Measurements from ENCODE around the gene PGLYRP4.
"Not testable (repeated sequence)": the region's sequence is repeated elsewhere in the genome, so short reads cannot be mapped to it uniquely, and the experiment has no call there.

Gene PGLYRP4

DNA sequence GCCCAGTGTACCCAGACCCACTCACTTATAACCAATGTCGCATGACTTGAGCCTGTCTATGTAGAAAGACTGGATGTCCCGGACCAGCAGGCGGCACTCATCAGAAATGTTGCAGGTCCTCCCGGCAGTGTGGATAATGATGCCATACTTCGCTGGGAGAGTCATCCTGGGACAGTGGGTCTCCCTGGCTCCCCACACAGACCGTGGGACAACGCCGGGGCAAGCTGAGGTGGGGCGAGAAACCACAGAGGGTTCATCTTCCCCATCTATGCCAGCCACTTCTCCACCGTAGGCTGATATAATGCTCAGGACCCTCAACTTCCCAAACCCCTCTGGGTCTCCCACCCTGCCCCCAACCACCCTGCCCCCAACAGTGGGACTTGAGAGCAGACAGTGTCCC lies 8.3 kb downstream of the PGLYRP4 start:
- Histone ChIP-seq H3K9ac (ENCODE audit: low read depth in 1 of 2, low read length in 2 of 2) (no peak overlapping the region), H3K27me3 (ENCODE audit: control insufficient read depth in 1 of 2, insufficient read depth in 2 of 2, low read length in 2 of 2) (peaks cover 0 to 3% of the 10 kb centered on the region in 2 donors)

GRCh38 chr1:153339802-153340201 lies 8.8 kb downstream of the PGLYRP4 start:
- no peaks in the 10 kb centered on the region for H3K36me3 ChIP-seq (ENCODE audit: control insufficient read depth in 1 of 2, insufficient read depth in 2 of 2, low read length in 2 of 2)
- H3K27me3 ChIP-seq (ENCODE audit: control insufficient read depth in 1 of 2, insufficient read depth in 2 of 2, low read length in 2 of 2): peaks cover 0 to 3% of the 10 kb centered on the region in 2 donors
- no peaks in the 10 kb centered on the region for H3K9me3 ChIP-seq (ENCODE audit: control insufficient read depth in 1 of 2, low read length in 2 of 2)
- peaks cover 6 to 14% of the 10 kb centered on the region in 2 donors for H3K4me1 ChIP-seq (ENCODE audit: control insufficient read depth in 1 of 2, insufficient read depth in 2 of 2, low read length in 2 of 2)
- no peak overlapping the region for H3K4me3 ChIP-seq (ENCODE audit: low read depth in 1 of 2, low read length in 2 of 2)
- no peak overlapping the region for H3K27ac ChIP-seq (ENCODE audit: low read depth, low read length)
- no peak overlapping the region for H3K9ac ChIP-seq (ENCODE audit: low read depth in 1 of 2, low read length in 2 of 2)

More for the DNA sequence above, 8.3 kb downstream of the PGLYRP4 start:
- no peak overlapping the region for H3K4me3 ChIP-seq (ENCODE audit: low read depth in 1 of 2, low read length in 2 of 2)
- no peak overlapping the region for H3K27ac ChIP-seq (ENCODE audit: low read depth, low read length)
- H3K4me1 ChIP-seq (ENCODE audit: control insufficient read depth in 1 of 2, insufficient read depth in 2 of 2, low read length in 2 of 2): peaks cover 10 to 20% of the 10 kb centered on the region in 2 donors
- H3K36me3 ChIP-seq (ENCODE audit: control insufficient read depth in 1 of 2, insufficient read depth in 2 of 2, low read length in 2 of 2): no peaks in the 10 kb centered on the region
- no peaks in the 10 kb centered on the region for H3K9me3 ChIP-seq (ENCODE audit: control insufficient read depth in 1 of 2, low read length in 2 of 2)

- H3K4me3 ChIP-seq (ENCODE audit: low read depth in 1 of 2, low read length in 2 of 2): no peak overlapping the region
- H3K36me3 ChIP-seq (ENCODE audit: control insufficient read depth in 1 of 2, insufficient read depth in 2 of 2, low read length in 2 of 2): no peaks in the 10 kb centered on the region
- H3K9ac ChIP-seq (ENCODE audit: low read depth in 1 of 2, low read length in 2 of 2): no peak overlapping the region
- H3K4me1 ChIP-seq (ENCODE audit: control insufficient read depth in 1 of 2, insufficient read depth in 2 of 2, low read length in 2 of 2): peaks cover 0 to 5% of the 10 kb centered on the region in 2 donors
- no peak overlapping the region for H3K27ac ChIP-seq (ENCODE audit: low read depth, low read length)
- no peaks in the 10 kb centered on the region for H3K9me3 ChIP-seq (ENCODE audit: control insufficient read depth in 1 of 2, low read length in 2 of 2)
- no peaks in the 10 kb centered on the region for H3K27me3 ChIP-seq (ENCODE audit: control insufficient read depth in 1 of 2, insufficient read depth in 2 of 2, low read length in 2 of 2)
Measured at GRCh38 chr1:153337980-153338853, 10.4 kb downstream of the PGLYRP4 start.

GRCh38 chr1:153336650-153337049 lies 12.0 kb downstream of the PGLYRP4 start:
- Histone ChIP-seq H3K4me1 (ENCODE audit: control insufficient read depth in 1 of 2, insufficient read depth in 2 of 2, low read length in 2 of 2) (no peaks in the 10 kb centered on the region), H3K9me3 (ENCODE audit: control insufficient read depth in 1 of 2, low read length in 2 of 2) (peaks cover 0 to 3% of the 10 kb centered on the region in 2 donors), H3K27me3 (ENCODE audit: control insufficient read depth in 1 of 2, insufficient read depth in 2 of 2, low read length in 2 of 2) (no peaks in the 10 kb centered on the region), H3K9ac (ENCODE audit: low read depth in 1 of 2, low read length in 2 of 2) (no peak overlapping the region), H3K36me3 (ENCODE audit: control insufficient read depth in 1 of 2, insufficient read depth in 2 of 2, low read length in 2 of 2) (no peaks in the 10 kb centered on the region), H3K4me3 (ENCODE audit: low read depth in 1 of 2, low read length in 2 of 2) (no peak overlapping the region), H3K27ac (ENCODE audit: low read depth, low read length) (no peak overlapping the region)

GRCh38 chr1:153333902-153334301 lies 14.7 kb downstream of the PGLYRP4 start:
- no peaks in the 10 kb centered on the region for H3K36me3 ChIP-seq (ENCODE audit: control insufficient read depth in 1 of 2, insufficient read depth in 2 of 2, low read length in 2 of 2)
- H3K9me3 ChIP-seq (ENCODE audit: control insufficient read depth in 1 of 2, low read length in 2 of 2): peaks cover 2 to 8% of the 10 kb centered on the region in 2 donors
- no peaks in the 10 kb centered on the region for H3K27me3 ChIP-seq (ENCODE audit: control insufficient read depth in 1 of 2, insufficient read depth in 2 of 2, low read length in 2 of 2)
- H3K4me3 ChIP-seq (ENCODE audit: low read depth in 1 of 2, low read length in 2 of 2): no peak overlapping the region
- no peak overlapping the region for H3K27ac ChIP-seq (ENCODE audit: low read depth, low read length)
- no peaks in the 10 kb centered on the region for H3K4me1 ChIP-seq (ENCODE audit: control insufficient read depth in 1 of 2, insufficient read depth in 2 of 2, low read length in 2 of 2)
- no peak overlapping the region for H3K9ac ChIP-seq (ENCODE audit: low read depth in 1 of 2, low read length in 2 of 2)

GRCh38 chr1:153324912-153325311 lies 23.7 kb downstream of the PGLYRP4 start:
- no peak overlapping the region for H3K4me3 ChIP-seq (ENCODE audit: low read depth in 1 of 2, low read length in 2 of 2)
- no peak overlapping the region for H3K9ac ChIP-seq (ENCODE audit: low read depth in 1 of 2, low read length in 2 of 2)
- no peaks in the 10 kb centered on the region for H3K27me3 ChIP-seq (ENCODE audit: control insufficient read depth in 1 of 2, insufficient read depth in 2 of 2, low read length in 2 of 2)
- no peaks in the 10 kb centered on the region for H3K4me1 ChIP-seq (ENCODE audit: control insufficient read depth in 1 of 2, insufficient read depth in 2 of 2, low read length in 2 of 2)
- no peak overlapping the region for H3K27ac ChIP-seq (ENCODE audit: low read depth, low read length)
- H3K9me3 ChIP-seq (ENCODE audit: control insufficient read depth in 1 of 2, low read length in 2 of 2): peaks cover 7 to 8% of the 10 kb centered on the region in 2 donors
- H3K36me3 ChIP-seq (ENCODE audit: control insufficient read depth in 1 of 2, insufficient read depth in 2 of 2, low read length in 2 of 2): no peaks in the 10 kb centered on the region

DNA sequence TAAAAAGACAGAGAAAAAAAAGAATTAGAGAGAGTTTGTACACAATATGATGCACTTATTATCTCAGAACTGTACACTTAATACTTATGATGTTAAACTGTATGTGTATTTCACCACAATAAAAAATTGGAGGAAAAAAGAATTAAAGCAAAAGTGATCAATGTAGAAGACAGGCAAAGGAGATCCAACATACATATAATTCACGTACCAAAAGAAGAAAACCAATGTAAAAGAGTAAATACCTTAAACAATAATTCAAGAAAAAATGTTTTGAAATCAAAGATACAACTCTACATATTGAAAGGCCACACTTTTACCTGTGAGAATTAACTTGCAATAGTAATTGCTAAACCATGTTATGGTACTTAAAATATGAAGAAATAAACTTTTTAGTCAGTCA lies 26.1 kb downstream of the PGLYRP4 start:
- H3K4me3 ChIP-seq (ENCODE audit: low read depth in 1 of 2, low read length in 2 of 2): no peak overlapping the region
- no peak overlapping the region for H3K9ac ChIP-seq (ENCODE audit: low read depth in 1 of 2, low read length in 2 of 2)
- H3K27me3 ChIP-seq (ENCODE audit: control insufficient read depth in 1 of 2, insufficient read depth in 2 of 2, low read length in 2 of 2): no peaks in the 10 kb centered on the region
- no peak overlapping the region for H3K27ac ChIP-seq (ENCODE audit: low read depth, low read length)
- no peaks in the 10 kb centered on the region for H3K36me3 ChIP-seq (ENCODE audit: control insufficient read depth in 1 of 2, insufficient read depth in 2 of 2, low read length in 2 of 2)
- no peaks in the 10 kb centered on the region for H3K4me1 ChIP-seq (ENCODE audit: control insufficient read depth in 1 of 2, insufficient read depth in 2 of 2, low read length in 2 of 2)
- H3K9me3 ChIP-seq (ENCODE audit: control insufficient read depth in 1 of 2, low read length in 2 of 2): peaks cover 5 to 8% of the 10 kb centered on the region in 2 donors

- H3K9ac ChIP-seq (ENCODE audit: low read depth in 1 of 2, low read length in 2 of 2); H3K36me3 ChIP-seq (ENCODE audit: control insufficient read depth in 1 of 2, insufficient read depth in 2 of 2, low read length in 2 of 2); H3K9me3 ChIP-seq (ENCODE audit: control insufficient read depth in 1 of 2, low read length in 2 of 2); H3K27ac ChIP-seq (ENCODE audit: low read depth, low read length); H3K4me1 ChIP-seq (ENCODE audit: control insufficient read depth in 1 of 2, insufficient read depth in 2 of 2, low read length in 2 of 2); H3K4me3 ChIP-seq (ENCODE audit: low read depth in 1 of 2, low read length in 2 of 2); H3K27me3 ChIP-seq (ENCODE audit: control insufficient read depth in 1 of 2, insufficient read depth in 2 of 2, low read length in 2 of 2): not testable (repeated sequence)
Measured at GRCh38 chr1:153318145-153318544, 30.5 kb downstream of the PGLYRP4 start.

DNA sequence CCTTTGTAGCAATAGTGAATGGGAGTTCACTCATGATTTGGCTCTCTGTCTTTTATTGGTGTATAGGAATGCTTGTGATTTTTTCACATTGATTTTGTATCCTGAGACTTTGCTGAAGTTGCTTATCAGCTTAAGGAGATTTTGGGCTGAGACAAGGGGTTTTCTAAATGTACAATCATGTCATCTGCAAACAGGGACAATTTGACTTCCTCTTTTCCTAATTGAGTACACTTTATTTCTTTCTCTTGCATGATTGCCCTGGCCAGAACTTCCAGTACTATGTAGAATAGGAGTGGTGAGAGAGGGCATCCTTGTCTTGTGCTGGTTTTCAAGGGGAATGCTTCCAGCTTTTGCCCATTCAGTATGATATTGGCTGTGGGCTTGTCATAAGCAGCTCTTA lies 32.6 kb downstream of the PGLYRP4 start:
- not testable (repeated sequence) for H3K36me3 ChIP-seq (ENCODE audit: control insufficient read depth in 1 of 2, insufficient read depth in 2 of 2, low read length in 2 of 2); H3K27ac ChIP-seq (ENCODE audit: low read depth, low read length); H3K27me3 ChIP-seq (ENCODE audit: control insufficient read depth in 1 of 2, insufficient read depth in 2 of 2, low read length in 2 of 2); H3K4me3 ChIP-seq (ENCODE audit: low read depth in 1 of 2, low read length in 2 of 2); H3K9me3 ChIP-seq (ENCODE audit: control insufficient read depth in 1 of 2, low read length in 2 of 2); H3K4me1 ChIP-seq (ENCODE audit: control insufficient read depth in 1 of 2, insufficient read depth in 2 of 2, low read length in 2 of 2); H3K9ac ChIP-seq (ENCODE audit: low read depth in 1 of 2, low read length in 2 of 2)

GRCh38 chr1:153314388-153314787 lies 34.3 kb downstream of the PGLYRP4 start:
- not testable (repeated sequence) for H3K4me1 ChIP-seq (ENCODE audit: control insufficient read depth in 1 of 2, insufficient read depth in 2 of 2, low read length in 2 of 2); H3K9ac ChIP-seq (ENCODE audit: low read depth in 1 of 2, low read length in 2 of 2); H3K4me3 ChIP-seq (ENCODE audit: low read depth in 1 of 2, low read length in 2 of 2); H3K9me3 ChIP-seq (ENCODE audit: control insufficient read depth in 1 of 2, low read length in 2 of 2); H3K36me3 ChIP-seq (ENCODE audit: control insufficient read depth in 1 of 2, insufficient read depth in 2 of 2, low read length in 2 of 2); H3K27me3 ChIP-seq (ENCODE audit: control insufficient read depth in 1 of 2, insufficient read depth in 2 of 2, low read length in 2 of 2); H3K27ac ChIP-seq (ENCODE audit: low read depth, low read length)
